GM18517 (cell line): ENCODE results near the gene DOK7.

ENCODE experiments used
- ATAC-seq: cut with Tn5 transposase; IDR thresholded peaks from one replicate; pipeline ENCODE4 v1.9.1; 2021; ENCODE audit warnings: mild to moderate bottlenecking, moderate library complexity; ENCODE audit not compliant: unreplicated experiment

Gene DOK7

GRCh38 chr4:3473181-3473950, 10.3 kb downstream of the DOK7 start:
- ATAC-seq, result no peak

DNA sequence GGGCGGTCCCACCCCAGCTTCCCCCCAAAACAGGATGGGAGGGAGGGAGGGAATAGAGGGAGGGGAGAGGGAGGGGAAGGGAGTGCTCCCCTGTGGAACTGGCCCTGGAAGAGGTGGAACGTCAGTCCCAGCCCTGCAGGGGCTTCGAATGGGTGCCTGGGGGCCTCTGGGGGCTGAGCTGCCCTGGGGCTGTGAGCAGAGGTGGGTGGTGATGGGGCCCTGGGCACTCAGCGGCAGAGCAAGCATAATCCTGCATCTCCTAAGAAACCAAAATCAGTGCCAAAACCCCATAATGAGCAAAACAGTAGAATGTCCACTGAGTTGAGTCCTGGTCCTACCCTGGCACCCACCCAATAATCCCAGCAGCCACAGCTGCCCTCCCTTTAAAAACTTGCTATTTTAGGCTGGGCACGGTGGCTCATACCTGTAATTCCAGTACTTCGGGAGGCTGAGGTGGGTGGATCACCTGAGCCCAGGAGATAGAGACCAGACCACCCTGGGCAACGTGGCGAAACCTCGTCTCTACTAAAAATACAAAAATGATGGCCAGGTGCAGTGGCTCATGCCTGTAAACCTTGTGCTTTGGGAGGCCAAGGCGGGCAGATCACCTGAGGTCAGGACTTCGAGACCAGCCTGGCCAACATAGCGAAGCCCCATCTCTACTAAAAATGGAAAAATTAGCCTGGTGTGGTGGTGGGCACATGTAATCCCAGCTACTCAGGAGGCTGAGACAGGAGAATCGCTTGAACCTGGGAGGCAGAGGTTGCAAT, 11.1 kb downstream of the DOK7 start:
- ATAC-seq, result no peak

GRCh38 chr4:3475041-3475712, 12.1 kb downstream of the DOK7 start:
- no peak for ATAC-seq

DNA sequence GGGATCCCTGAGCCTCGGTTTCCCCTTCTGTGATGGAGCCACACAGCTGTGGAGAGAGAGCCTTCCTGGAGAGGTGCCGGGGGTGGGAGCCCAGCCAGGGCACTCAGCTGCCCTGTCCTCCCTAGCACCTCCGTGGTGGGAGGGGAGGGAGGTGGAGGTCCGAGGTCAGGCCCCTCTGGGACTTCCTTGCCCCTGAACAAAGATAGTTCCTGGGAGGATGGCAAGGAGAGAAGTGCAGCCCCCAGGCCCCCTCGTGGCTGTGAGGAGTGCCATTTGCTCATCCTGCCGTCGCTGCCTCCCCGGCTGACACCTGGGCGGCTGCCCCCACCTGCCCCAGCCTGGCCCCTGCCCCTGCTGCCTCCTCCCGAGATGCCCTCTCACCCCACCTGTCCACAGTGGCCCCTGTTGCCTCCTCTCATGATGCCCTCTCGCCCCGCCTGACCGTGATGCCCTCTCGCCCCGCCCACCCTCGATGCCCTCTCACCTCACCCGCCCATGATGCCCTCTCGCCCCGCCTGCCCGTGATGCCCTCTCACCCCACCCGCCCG, 12.7 kb downstream of the DOK7 start:
- ATAC-seq, result no peak

DNA sequence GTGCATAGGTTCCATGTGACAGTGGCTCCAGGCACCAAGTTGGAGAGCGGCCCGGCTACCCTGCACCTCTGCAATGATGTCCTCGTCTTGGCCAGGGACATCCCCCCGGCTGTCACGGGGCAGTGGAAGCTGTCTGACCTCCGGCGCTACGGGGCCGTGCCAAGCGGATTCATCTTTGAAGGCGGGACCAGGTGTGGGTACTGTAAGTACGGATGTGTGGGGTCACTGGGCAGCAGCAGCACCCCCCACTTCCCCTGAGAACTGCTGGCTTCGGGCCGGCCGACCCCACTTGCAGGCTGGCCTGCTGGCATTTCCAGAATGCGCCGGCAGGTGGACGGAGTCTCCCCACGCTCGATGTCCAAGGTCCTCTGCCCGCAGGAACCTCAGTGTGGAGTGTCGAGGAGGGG, 13.2 kb downstream of the DOK7 start:
- no peak for ATAC-seq

- ATAC-seq, result no peak
These were observed 14.0 kb downstream of the DOK7 start for GRCh38 chr4:3476936-3477749.

DNA sequence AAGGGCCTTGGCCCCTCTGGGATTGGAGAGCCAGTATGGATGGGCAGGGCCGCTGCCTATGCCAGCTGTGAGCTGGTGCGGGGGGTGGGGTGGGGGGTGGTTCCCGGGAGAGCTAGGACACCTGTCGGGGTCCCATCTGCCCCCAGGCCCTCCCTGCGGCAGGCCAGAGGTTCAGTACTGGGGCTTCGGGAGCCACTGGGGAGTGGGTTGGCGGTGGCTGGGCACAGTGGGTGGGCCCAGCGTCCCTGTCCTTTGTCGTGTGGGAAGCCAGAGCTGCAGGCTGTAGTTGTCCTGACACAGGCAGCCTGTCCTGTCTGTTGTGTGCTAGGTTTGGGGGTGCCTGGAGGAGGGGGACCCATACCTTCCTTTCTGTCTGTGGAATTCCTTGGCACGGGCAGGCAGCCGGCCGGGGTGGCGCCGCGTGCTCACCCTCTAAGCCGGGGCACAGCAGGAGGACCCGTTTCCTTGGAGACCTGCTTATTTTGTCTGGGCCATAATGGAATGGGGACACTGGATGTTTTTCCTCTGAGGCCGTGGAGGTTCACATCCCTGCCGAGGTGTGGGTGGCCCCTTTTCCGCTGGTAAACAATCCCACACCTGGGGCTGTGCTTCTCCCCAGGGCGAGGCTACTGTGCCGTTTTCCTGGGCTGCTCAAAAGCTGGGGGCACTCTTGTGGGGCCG, 14.8 kb downstream of the DOK7 start:
- no peak for ATAC-seq

DNA sequence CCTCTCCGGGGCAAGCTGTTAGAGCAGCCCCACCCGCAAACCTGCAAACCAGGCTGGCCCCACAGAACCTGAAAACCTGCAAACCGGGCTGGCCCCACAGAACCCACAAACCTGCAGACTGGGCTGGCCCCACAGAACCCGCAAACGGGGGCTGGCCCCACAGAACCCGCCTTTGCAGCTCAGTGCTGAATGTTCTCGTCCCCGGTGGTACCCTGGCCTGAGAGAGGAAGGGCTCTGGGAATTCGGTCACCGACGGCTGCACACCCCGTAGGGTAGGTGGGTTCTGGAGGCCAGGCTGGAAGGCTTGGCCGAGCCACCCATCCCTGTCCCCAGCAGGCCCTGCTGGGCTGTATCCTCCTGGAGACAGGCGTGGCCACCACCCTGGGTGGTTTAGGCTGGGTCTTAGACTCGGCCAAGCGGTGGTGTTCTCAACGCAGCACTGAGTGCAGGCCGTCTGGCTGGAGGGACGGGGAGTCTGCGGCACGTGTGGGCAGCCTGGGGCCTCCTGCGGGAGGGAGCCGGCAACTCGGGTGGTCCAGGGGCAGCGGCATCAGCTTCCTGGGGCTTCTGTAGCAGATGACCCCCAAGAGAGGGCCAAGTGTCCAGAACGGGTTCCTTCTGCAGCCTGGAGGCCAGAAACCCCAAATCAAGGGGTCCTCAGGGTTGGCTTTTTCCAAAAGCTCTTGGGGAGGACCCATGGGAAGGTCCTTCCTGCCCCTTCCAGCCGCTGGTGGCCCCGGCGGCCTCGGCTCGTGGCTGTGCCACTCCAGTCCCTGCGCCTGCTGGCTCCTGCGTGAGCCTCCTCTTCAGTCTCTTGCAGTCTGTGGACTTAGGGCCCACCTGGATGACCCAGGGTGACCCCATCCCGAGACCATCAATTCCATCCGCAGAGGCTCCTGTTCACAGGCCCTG, 15.6 kb downstream of the DOK7 start:
- ATAC-seq, result no peak

- no peak for ATAC-seq
These were observed 16.4 kb downstream of the DOK7 start for GRCh38 chr4:3479358-3480101.

GRCh38 chr4:3480528-3481112, 17.5 kb downstream of the DOK7 start:
- ATAC-seq, result no peak

DNA sequence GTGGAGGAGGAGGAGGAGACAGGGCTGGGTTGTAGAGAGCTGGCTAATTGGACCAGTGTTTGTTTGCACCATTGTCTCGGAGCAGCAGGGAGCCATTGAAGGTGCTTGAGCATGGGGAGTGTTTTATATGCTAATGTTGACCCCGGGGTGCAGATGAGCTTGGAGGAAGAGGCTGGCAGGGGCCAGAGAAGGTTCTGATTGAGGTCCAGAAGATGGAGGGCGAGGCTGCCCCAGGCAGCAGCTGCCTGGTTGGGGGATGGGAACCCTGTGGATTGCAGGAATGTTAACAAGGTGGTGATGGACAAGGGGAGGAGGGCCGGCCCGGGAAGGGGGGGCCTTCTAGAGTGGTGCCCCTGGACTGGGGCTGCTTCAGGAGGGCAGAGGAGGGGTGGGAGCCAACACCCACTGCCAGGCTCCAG, 18.0 kb downstream of the DOK7 start:
- ATAC-seq, result no peak

DNA sequence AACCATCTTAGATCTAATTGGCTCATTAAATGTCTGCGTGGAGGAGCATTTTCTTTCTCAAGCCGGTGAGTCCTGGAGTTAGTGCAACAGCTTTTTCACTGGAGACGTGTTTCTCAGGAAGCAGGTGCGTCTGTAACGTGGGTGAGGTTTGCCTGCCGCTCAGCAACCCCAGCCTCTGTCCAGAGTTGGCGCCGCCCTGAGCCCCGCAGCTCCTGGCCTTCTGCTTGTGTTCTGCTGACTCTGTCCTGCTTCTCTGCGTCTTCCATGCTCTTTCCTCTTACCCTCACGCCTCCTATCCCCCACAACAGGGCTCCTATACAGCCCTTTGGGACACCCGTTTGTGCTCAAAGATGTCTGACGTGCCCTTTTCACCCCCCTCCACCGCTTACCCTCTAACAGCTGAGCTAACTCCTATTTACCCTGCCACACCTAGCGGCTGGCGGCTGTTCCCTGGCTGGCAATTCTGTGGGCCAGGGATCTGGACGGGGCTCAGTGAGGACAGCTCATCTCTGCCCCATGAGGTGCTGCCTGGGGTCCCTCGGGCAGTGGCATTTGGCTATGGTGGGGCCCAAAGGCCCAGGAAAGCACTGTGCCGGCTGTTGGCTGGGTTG, 18.8 kb downstream of the DOK7 start:
- ATAC-seq, result no peak

GRCh38 chr4:3482707-3483106, 19.6 kb downstream of the DOK7 start:
- no peak for ATAC-seq

GRCh38 chr4:3483471-3483921, 20.4 kb downstream of the DOK7 start:
- no peak for ATAC-seq

GRCh38 chr4:3484057-3484973, 21.2 kb downstream of the DOK7 start:
- no peak for ATAC-seq

- no peak for ATAC-seq
These were observed 22.1 kb downstream of the DOK7 start for GRCh38 chr4:3485011-3485791.
